GM23338 (cell line): ENCODE data around the gene PATE3. TPM values are rescaled to one million over a fixed set of nuclear protein-coding genes. Genes with fewer than 3 reads are reported as not detected.

Experiments used
- ATAC-seq: fragments of 200-7000 bp; cut with Tn5 transposase; 3 replicates; pipeline ENCODE4 v1.9.1; 2020
- DNase-seq: peaks from one replicate; pipeline ENCODE4 v3.0.0-alpha.2; 2015; ENCODE audit warnings: low spot score
- H2AFZ ChIP-seq: fragments of 200-600 bp; sonication (generic); 2 replicates; pipeline ENCODE4 v1.8.0; 2016; ENCODE audit warnings: antibody characterized with exemption, mild to moderate bottlenecking, moderate library complexity
- H3F3A ChIP-seq: fragments of 200-600 bp; sonication (generic); replicated peaks from 2 replicates; pipeline ENCODE4 v1.8.0; 2017; ENCODE audit warnings: antibody characterized with exemption, mixed run types, low read depth
- H3K27ac ChIP-seq: fragments of 200-600 bp; sonication (generic); 2 replicates; pipeline ENCODE4 v1.6.1; 2016; ENCODE audit warnings: low read depth
- H3K27me3 ChIP-seq: fragments of 200-600 bp; sonication (generic); 2 replicates; pipeline ENCODE4 v1.8.0; 2016; ENCODE audit warnings: mild to moderate bottlenecking, mixed run types, moderate library complexity; ENCODE audit not compliant: insufficient read depth
- H3K36me3 ChIP-seq: fragments of 200-600 bp; sonication (generic); 2 replicates; pipeline ENCODE4 v1.8.0; 2016; ENCODE audit warnings: mild to moderate bottlenecking; ENCODE audit not compliant: insufficient read depth
- H3K4me1 ChIP-seq: fragments of 200-600 bp; sonication (generic); 2 replicates; pipeline ENCODE4 v1.8.0; 2016; ENCODE audit warnings: mild to moderate bottlenecking, moderate library complexity; ENCODE audit not compliant: insufficient read depth
- H3K4me2 ChIP-seq: fragments of 200-600 bp; sonication (generic); 2 replicates; pipeline ENCODE4 v1.7.1; 2017; ENCODE audit warnings: mixed run types
- H3K4me3 ChIP-seq: fragments of 200-600 bp; sonication (generic); 2 replicates; pipeline ENCODE4 v1.6.1; 2016; ENCODE audit warnings: mixed run types
- H3K79me2 ChIP-seq: fragments of 200-600 bp; sonication (generic); replicated peaks from 2 replicates; pipeline ENCODE4 v1.8.0; 2017; ENCODE audit warnings: mild to moderate bottlenecking; ENCODE audit not compliant: insufficient read depth
- H3K9me2 ChIP-seq: fragments of 200-600 bp; sonication (generic); 2 replicates; pipeline ENCODE4 v1.8.0; 2017; ENCODE audit not compliant: insufficient read depth
- H4K20me1 ChIP-seq: fragments of 200-600 bp; sonication (generic); replicated peaks from 2 replicates; pipeline ENCODE4 v1.8.0; 2017; ENCODE audit warnings: mild to moderate bottlenecking; ENCODE audit not compliant: insufficient read depth
- H3K27ac Mint-ChIP-seq: 2 replicates; pipeline ENCODE4 v1.8.0; 2020; ENCODE audit warnings: inconsistent platforms, mild to moderate bottlenecking, moderate library complexity, mixed read lengths
- H3K27me3 Mint-ChIP-seq: 3 replicates; pipeline ENCODE4 v1.8.0; 2022; ENCODE audit warnings: low read depth, mild to moderate bottlenecking, moderate library complexity, mixed read lengths, inconsistent platforms; ENCODE audit not compliant: insufficient read depth, poor library complexity
- H3K36me3 Mint-ChIP-seq: 3 replicates; pipeline ENCODE4 v1.8.0; 2021; ENCODE audit warnings: low read depth, mild to moderate bottlenecking, inconsistent platforms, moderate library complexity, mixed read lengths
- H3K4me1 Mint-ChIP-seq: 3 replicates; pipeline ENCODE4 v1.8.0; 2020; ENCODE audit warnings: mild to moderate bottlenecking, inconsistent platforms, mixed read lengths
- H3K4me3 Mint-ChIP-seq: 3 replicates; pipeline ENCODE4 v1.8.0; 2021; ENCODE audit warnings: moderate library complexity, mild to moderate bottlenecking, inconsistent platforms, mixed read lengths
- H3K9me3 Mint-ChIP-seq: 3 replicates; pipeline ENCODE4 v1.8.0; 2020; ENCODE audit warnings: moderate library complexity, mild to moderate bottlenecking, inconsistent platforms, mixed read lengths
- CREB1 ChIP-seq: fragments of 250-450 bp; sonication (Bioruptor Pico); IDR thresholded peaks from 2 replicates; pipeline ENCODE4 v1.5.0; 2020; ENCODE audit warnings: low read depth, mild to moderate bottlenecking, moderate library complexity
- EZH2 ChIP-seq: fragments of 200-600 bp; sonication (generic); IDR thresholded peaks from one replicate; pipeline ENCODE4 v1.8.0; 2017; ENCODE audit warnings: antibody characterized with exemption, mild to moderate bottlenecking, low read depth; ENCODE audit not compliant: unreplicated experiment
- EZH2phosphoT487 ChIP-seq: fragments of 200-600 bp; sonication (generic); IDR thresholded peaks from one replicate; pipeline ENCODE4 v1.8.1; 2018; ENCODE audit warnings: antibody characterized with exemption; ENCODE audit not compliant: unreplicated experiment
- JUNB ChIP-seq: IDR thresholded peaks from one replicate; pipeline ENCODE4 v1.6.1; 2016; ENCODE audit warnings: antibody characterized with exemption; ENCODE audit not compliant: unreplicated experiment
- NANOG ChIP-seq: IDR thresholded peaks from 2 replicates; pipeline ENCODE4 v1.6.1; 2016; ENCODE audit warnings: antibody characterized with exemption, borderline replicate concordance
- POLR2AphosphoS5 ChIP-seq: IDR thresholded peaks from 2 replicates; pipeline ENCODE4 v1.6.1; 2016; ENCODE audit warnings: antibody characterized with exemption, low read depth
- STAT1 ChIP-seq: IDR thresholded peaks from one replicate; pipeline ENCODE4 v1.6.1; 2016; ENCODE audit warnings: antibody characterized with exemption; ENCODE audit not compliant: unreplicated experiment
- ZNF114 ChIP-seq: fragments of 250-450 bp; sonication (Bioruptor Pico); IDR thresholded peaks from 2 replicates; pipeline ENCODE4 v1.5.0; 2020; ENCODE audit warnings: mild to moderate bottlenecking, moderate library complexity
- ZNF331 ChIP-seq: fragments of 250-450 bp; sonication (Bioruptor Pico); IDR thresholded peaks from 2 replicates; pipeline ENCODE4 v1.5.0; 2020; ENCODE audit warnings: low read depth, mild to moderate bottlenecking, moderate library complexity
- polyA plus RNA-seq: library from polyadenylated mRNA; unstranded; fragments of >200 nt; fragmentation: Nextera tagmentation; extraction: Ambion mirVana; gene quantifications from 2 replicates; pipeline ENCODE4 v1.2.1, GENCODE V29; 2016
- total RNA-seq: library from RNA; depleted of rRNA; stranded (reverse); fragments of >200 nt; shearing (Covaris generic); gene quantifications from 2 replicates; pipeline ENCODE4 v1.2.3, GENCODE V29; 2014
- TF ChIP-seq, protein P1 (sequence below): IDR thresholded peaks from one replicate; pipeline ENCODE4 v1.6.1; 2018; ENCODE audit warnings: antibody characterized with exemption; ENCODE audit not compliant: unreplicated experiment
- TF ChIP-seq, protein P2 (sequence below): IDR thresholded peaks from 2 replicates; pipeline ENCODE4 v1.6.1; 2016; ENCODE audit warnings: antibody characterized with exemption
- TF ChIP-seq, protein P3 (sequence below): fragments of 250-450 bp; sonication (Bioruptor Pico); IDR thresholded peaks from 2 replicates; pipeline ENCODE4 v1.5.0; 2020; ENCODE audit warnings: mild to moderate bottlenecking, moderate library complexity
- TF ChIP-seq, protein P4 (sequence below), 2 experiments: fragments of 200-600 bp in 1 of 2; sonication (generic) in 1 of 2; conservative IDR thresholded peaks; 2 replicates each; pipeline versions ENCODE4 v1.5.1 to v1.6.1; 2016 to 2017; ENCODE audit warnings: antibody characterized with exemption in 2 of 2, low read depth in 2 of 2, mild to moderate bottlenecking in 2 of 2, moderate library complexity in 1 of 2

The PATE3 gene
- total and polyA plus RNA-seq, 2 experiments from 2014 or later = not detected

DNA sequence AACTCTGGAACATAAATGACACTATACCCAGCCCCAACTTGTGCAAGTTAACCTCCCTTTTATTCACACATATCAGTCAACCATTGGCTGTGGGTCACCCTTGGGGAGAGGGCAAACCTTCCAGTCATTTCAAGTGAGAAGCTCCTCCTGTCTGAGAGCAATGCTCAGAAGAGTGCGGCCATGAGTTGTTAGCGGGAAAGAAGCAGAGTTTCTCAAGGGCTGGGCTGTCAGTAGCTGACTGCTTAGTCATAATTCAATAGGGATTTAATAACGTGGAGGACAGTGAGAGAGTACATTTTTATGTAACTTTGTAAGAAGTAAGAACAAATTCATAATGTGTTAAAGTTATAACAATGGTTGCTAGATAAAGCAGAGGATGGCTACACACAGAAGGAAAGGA lies 14.4 kb upstream of the PATE3 start:
- Histone ChIP-seq H2AFZ (no peak overlapping the region; the same call in none of the 2 replicates), H4K20me1 (no peaks in the 10 kb centered on the region), H3K4me2 (no peak overlapping the region), H3K79me2 (no peaks in the 10 kb centered on the region), H3F3A (no peaks in the 10 kb centered on the region), H3K4me3 (no peak overlapping the region), H3K27me3 (no peaks in the 10 kb centered on the region), H3K27ac (no peak overlapping the region), H3K9me2 (peaks cover 4% of the 10 kb centered on the region), H3K4me1 (no peaks in the 10 kb centered on the region), H3K36me3 (no peaks in the 10 kb centered on the region)
- DNase-seq (no peak), ATAC-seq (no peak)
- Mint-ChIP-seq H3K27ac (no peak overlapping the region), H3K27me3 (peaks cover 2% of the 10 kb centered on the region), H3K4me1 (no peaks in the 10 kb centered on the region), H3K36me3 (no peaks in the 10 kb centered on the region), H3K4me3 (no peak overlapping the region), H3K9me3 (no peaks in the 10 kb centered on the region)
- TF ChIP-seq JUNB = no peak
- TF ChIP-seq ZNF331 (CRISPR knock-in tag) = no peak
- TF ChIP-seq NANOG = no peak
- TF ChIP-seq CREB1 (CRISPR knock-in tag) = no peak
- TF ChIP-seq, protein P1, sequence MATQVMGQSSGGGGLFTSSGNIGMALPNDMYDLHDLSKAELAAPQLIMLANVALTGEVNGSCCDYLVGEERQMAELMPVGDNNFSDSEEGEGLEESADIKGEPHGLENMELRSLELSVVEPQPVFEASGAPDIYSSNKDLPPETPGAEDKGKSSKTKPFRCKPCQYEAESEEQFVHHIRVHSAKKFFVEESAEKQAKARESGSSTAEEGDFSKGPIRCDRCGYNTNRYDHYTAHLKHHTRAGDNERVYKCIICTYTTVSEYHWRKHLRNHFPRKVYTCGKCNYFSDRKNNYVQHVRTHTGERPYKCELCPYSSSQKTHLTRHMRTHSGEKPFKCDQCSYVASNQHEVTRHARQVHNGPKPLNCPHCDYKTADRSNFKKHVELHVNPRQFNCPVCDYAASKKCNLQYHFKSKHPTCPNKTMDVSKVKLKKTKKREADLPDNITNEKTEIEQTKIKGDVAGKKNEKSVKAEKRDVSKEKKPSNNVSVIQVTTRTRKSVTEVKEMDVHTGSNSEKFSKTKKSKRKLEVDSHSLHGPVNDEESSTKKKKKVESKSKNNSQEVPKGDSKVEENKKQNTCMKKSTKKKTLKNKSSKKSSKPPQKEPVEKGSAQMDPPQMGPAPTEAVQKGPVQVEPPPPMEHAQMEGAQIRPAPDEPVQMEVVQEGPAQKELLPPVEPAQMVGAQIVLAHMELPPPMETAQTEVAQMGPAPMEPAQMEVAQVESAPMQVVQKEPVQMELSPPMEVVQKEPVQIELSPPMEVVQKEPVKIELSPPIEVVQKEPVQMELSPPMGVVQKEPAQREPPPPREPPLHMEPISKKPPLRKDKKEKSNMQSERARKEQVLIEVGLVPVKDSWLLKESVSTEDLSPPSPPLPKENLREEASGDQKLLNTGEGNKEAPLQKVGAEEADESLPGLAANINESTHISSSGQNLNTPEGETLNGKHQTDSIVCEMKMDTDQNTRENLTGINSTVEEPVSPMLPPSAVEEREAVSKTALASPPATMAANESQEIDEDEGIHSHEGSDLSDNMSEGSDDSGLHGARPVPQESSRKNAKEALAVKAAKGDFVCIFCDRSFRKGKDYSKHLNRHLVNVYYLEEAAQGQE = no peak
- TF ChIP-seq, protein P2, sequence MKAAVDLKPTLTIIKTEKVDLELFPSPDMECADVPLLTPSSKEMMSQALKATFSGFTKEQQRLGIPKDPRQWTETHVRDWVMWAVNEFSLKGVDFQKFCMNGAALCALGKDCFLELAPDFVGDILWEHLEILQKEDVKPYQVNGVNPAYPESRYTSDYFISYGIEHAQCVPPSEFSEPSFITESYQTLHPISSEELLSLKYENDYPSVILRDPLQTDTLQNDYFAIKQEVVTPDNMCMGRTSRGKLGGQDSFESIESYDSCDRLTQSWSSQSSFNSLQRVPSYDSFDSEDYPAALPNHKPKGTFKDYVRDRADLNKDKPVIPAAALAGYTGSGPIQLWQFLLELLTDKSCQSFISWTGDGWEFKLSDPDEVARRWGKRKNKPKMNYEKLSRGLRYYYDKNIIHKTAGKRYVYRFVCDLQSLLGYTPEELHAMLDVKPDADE = no peak
- TF ChIP-seq, protein P3, sequence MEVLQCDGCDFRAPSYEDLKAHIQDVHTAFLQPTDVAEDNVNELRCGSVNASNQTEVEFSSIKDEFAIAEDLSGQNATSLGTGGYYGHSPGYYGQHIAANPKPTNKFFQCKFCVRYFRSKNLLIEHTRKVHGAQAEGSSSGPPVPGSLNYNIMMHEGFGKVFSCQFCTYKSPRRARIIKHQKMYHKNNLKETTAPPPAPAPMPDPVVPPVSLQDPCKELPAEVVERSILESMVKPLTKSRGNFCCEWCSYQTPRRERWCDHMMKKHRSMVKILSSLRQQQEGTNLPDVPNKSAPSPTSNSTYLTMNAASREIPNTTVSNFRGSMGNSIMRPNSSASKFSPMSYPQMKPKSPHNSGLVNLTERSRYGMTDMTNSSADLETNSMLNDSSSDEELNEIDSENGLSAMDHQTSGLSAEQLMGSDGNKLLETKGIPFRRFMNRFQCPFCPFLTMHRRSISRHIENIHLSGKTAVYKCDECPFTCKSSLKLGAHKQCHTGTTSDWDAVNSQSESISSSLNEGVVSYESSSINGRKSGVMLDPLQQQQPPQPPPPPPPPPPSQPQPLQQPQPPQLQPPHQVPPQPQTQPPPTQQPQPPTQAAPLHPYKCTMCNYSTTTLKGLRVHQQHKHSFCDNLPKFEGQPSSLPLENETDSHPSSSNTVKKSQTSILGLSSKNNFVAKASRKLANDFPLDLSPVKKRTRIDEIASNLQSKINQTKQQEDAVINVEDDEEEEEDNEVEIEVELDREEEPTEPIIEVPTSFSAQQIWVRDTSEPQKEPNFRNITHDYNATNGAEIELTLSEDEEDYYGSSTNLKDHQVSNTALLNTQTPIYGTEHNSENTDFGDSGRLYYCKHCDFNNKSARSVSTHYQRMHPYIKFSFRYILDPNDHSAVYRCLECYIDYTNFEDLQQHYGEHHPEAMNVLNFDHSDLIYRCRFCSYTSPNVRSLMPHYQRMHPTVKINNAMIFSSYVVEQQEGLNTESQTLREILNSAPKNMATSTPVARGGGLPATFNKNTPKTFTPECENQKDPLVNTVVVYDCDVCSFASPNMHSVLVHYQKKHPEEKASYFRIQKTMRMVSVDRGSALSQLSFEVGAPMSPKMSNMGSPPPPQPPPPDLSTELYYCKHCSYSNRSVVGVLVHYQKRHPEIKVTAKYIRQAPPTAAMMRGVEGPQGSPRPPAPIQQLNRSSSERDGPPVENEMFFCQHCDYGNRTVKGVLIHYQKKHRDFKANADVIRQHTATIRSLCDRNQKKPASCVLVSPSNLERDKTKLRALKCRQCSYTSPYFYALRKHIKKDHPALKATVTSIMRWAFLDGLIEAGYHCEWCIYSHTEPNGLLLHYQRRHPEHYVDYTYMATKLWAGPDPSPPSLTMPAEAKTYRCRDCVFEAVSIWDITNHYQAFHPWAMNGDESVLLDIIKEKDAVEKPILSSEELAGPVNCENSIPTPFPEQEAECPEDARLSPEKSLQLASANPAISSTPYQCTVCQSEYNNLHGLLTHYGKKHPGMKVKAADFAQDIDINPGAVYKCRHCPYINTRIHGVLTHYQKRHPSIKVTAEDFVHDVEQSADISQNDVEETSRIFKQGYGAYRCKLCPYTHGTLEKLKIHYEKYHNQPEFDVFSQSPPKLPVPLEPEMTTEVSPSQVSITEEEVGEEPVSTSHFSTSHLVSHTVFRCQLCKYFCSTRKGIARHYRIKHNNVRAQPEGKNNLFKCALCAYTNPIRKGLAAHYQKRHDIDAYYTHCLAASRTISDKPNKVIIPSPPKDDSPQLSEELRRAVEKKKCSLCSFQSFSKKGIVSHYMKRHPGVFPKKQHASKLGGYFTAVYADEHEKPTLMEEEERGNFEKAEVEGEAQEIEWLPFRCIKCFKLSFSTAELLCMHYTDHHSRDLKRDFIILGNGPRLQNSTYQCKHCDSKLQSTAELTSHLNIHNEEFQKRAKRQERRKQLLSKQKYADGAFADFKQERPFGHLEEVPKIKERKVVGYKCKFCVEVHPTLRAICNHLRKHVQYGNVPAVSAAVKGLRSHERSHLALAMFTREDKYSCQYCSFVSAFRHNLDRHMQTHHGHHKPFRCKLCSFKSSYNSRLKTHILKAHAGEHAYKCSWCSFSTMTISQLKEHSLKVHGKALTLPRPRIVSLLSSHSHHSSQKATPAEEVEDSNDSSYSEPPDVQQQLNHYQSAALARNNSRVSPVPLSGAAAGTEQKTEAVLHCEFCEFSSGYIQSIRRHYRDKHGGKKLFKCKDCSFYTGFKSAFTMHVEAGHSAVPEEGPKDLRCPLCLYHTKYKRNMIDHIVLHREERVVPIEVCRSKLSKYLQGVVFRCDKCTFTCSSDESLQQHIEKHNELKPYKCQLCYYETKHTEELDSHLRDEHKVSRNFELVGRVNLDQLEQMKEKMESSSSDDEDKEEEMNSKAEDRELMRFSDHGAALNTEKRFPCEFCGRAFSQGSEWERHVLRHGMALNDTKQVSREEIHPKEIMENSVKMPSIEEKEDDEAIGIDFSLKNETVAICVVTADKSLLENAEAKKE = no peak
- TF ChIP-seq STAT1 = no peak
- TF ChIP-seq ZNF114 = no peak
- TF ChIP-seq EZH2 = no peak
- TF ChIP-seq, protein P4, sequence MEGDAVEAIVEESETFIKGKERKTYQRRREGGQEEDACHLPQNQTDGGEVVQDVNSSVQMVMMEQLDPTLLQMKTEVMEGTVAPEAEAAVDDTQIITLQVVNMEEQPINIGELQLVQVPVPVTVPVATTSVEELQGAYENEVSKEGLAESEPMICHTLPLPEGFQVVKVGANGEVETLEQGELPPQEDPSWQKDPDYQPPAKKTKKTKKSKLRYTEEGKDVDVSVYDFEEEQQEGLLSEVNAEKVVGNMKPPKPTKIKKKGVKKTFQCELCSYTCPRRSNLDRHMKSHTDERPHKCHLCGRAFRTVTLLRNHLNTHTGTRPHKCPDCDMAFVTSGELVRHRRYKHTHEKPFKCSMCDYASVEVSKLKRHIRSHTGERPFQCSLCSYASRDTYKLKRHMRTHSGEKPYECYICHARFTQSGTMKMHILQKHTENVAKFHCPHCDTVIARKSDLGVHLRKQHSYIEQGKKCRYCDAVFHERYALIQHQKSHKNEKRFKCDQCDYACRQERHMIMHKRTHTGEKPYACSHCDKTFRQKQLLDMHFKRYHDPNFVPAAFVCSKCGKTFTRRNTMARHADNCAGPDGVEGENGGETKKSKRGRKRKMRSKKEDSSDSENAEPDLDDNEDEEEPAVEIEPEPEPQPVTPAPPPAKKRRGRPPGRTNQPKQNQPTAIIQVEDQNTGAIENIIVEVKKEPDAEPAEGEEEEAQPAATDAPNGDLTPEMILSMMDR (conservative IDR thresholded peaks at IDR 0.05; ENCODE audit: low read depth in 2 of 2) = no peak
- TF ChIP-seq POLR2AphosphoS5 = no peak
- no peak for TF ChIP-seq EZH2phosphoT487
